ENCODE data around the gene AP1G1. TPM values are rescaled to one million over a fixed set of nuclear protein-coding genes. Genes with fewer than 3 reads are reported as not detected.

Gene AP1G1
- total and polyA plus RNA-seq, 2 of the 8 experiments (the other 6 are each of a cell fraction or from before 2014, with no cell fraction given): 43.9 to 68.4 TPM

- no peak overlapping the region for H4K5ac ChIP-seq (ENCODE audit: insufficient read length, low read depth, low read length)
- no peaks in the 10 kb centered on the region for H3K4me1 ChIP-seq (replicated peaks in 1 of 4; ENCODE audit: control insufficient read depth in 3 of 4, insufficient read depth in 4 of 4, low read length in 3 of 4)
- no peak overlapping the region for H3K9ac ChIP-seq (replicated peaks in 1 of 4; ENCODE audit: extremely low read depth in 1 of 4, low read depth in 3 of 4, low read length in 3 of 4)
- no peak overlapping the region for H2AK5ac ChIP-seq (ENCODE audit: low read depth, low read length)
- H4K91ac ChIP-seq (replicated peaks; ENCODE audit: insufficient read length, low read length): no peak overlapping the region
- no peak overlapping the region for H3K4me3 ChIP-seq (ENCODE audit: extremely low read depth in 1 of 4, insufficient read depth in 2 of 4, low read depth in 3 of 4, low read length in 4 of 4)
- no peaks in the 10 kb centered on the region for H3K9me3 ChIP-seq (ENCODE audit: insufficient read depth in 2 of 2, low read depth in 1 of 2, low read length in 1 of 2)
- H3K36me3 ChIP-seq (ENCODE audit: control insufficient read depth in 2 of 4, insufficient read depth in 4 of 4, low read length in 3 of 4): peaks cover 0 to 4% (median 1%) of the 10 kb centered on the region in 4 experiments; a peak in 1 of 8 replicates
- no peak overlapping the region for H3K4me2 ChIP-seq (ENCODE audit: insufficient read depth in 1 of 2, low read depth in 2 of 2, low read length in 2 of 2)
- H4K20me1 ChIP-seq (replicated peaks in 1 of 2; ENCODE audit: control insufficient read depth in 1 of 2, insufficient read depth in 2 of 2, low read length in 2 of 2): peaks cover 0 to 4% of the 10 kb centered on the region in 2 experiments
- H3K14ac ChIP-seq (ENCODE audit: insufficient read length): no peak overlapping the region
- FAIRE-seq (no peak), DNase-seq (ENCODE audit: low read depth in 1 of 2, low spot score in 2 of 2) (no peak)
- no peak overlapping the region for H3K23ac ChIP-seq (ENCODE audit: insufficient read length)
- H3K27ac ChIP-seq (ENCODE audit: low read depth, low read length): no peak overlapping the region
- H3K18ac ChIP-seq (ENCODE audit: extremely low read depth, low read length): no peak overlapping the region
- CTCF ChIA-PET (ENCODE audit: partially characterized antibody): interaction anchor here (1.0 to 1.4 kb wide), 2 partner anchors 14 to 34 kb away, joined by 3 to 7 read pairs; no protein-coding TSS in a partner anchor
- H3K27me3 ChIP-seq (replicated peaks in 1 of 4; ENCODE audit: control insufficient read depth in 3 of 4, extremely low read depth in 1 of 4, insufficient read depth in 3 of 4, low read length in 3 of 4): no peaks in the 10 kb centered on the region
- H3K79me1 ChIP-seq (ENCODE audit: low read depth, low read length): peaks cover 3% of the 10 kb centered on the region
- no peaks in the 10 kb centered on the region for H3K23me2 ChIP-seq (ENCODE audit: low read depth, low read length)
- no peak for TF ChIP-seq ZNF274 (IDR thresholded peaks at IDR 0.05; ENCODE audit: borderline replicate concordance, extremely low read depth, low read length)
- no peak for TF ChIP-seq FOSL1 (IDR thresholded peaks at IDR 0.05; ENCODE audit: insufficient read depth, low read depth, low read length)
- TF ChIP-seq RXRA (IDR thresholded peaks at IDR 0.05; ENCODE audit: insufficient read depth, low read depth, low read length): no peak
- no peak for TF ChIP-seq MAFK (IDR thresholded peaks at IDR 0.05; ENCODE audit: low read depth, low read length)
- peak overlapping the region; percentile 37; the same call in 1 of the 2 replicates for H2BK5ac ChIP-seq (ENCODE audit: low read depth, low read length)
- H3K79me2 ChIP-seq (ENCODE audit: control insufficient read depth in 1 of 2, insufficient read depth in 2 of 2, low read length in 2 of 2): peaks cover 0 to 3% of the 10 kb centered on the region in 2 experiments; a peak in 2 of 4 replicates
- no peak overlapping the region for H4K8ac ChIP-seq (ENCODE audit: extremely low read depth, insufficient read depth, low read length)
- H2BK120ac ChIP-seq (replicated peaks; ENCODE audit: low read depth, low read length): no peak overlapping the region
- no peak overlapping the region for H2BK20ac ChIP-seq (ENCODE audit: low read length)
- H2BK12ac ChIP-seq (ENCODE audit: low read depth, low read length): no peak overlapping the region
- WGBS, 2 experiments (ENCODE audit: extremely low coverage in 1 of 2, insufficient coverage in 1 of 2, insufficient read length in 1 of 2, insufficient replicate concordance in 2 of 2, low coverage in 1 of 2, low lambda C conversion rate in 2 of 2, missing lambda C conversion rate in 1 of 2): 89% methylated on average over 3 of the region's 3 CpGs; no CpG with 5 or more reads in 1 of the 2 experiments
- no peak overlapping the region for H3K56ac ChIP-seq (replicated peaks; ENCODE audit: insufficient read length, low read depth, low read length)
- no peak overlapping the region for H2AFZ ChIP-seq (ENCODE audit: low read length)
- H3K4ac ChIP-seq (replicated peaks; ENCODE audit: insufficient read length, low read depth, low read length): no peak overlapping the region
- POLR2A ChIA-PET (ENCODE audit: partially characterized antibody): interaction anchor here (1.6 kb wide), 1 partner anchor 16 kb away, joined by 4 read pairs; no protein-coding TSS in a partner anchor
- H2BK15ac ChIP-seq (ENCODE audit: low read length): no peak overlapping the region
These were observed 110.1 kb downstream of the AP1G1 start for GRCh38 chr16:71698491-71698890.
